NOMO-1 treated with dmso at 0.1 percent for 144 hours (cell line): ENCODE results near the gene HES1.
"Not testable (repeated sequence)": the region's sequence is repeated elsewhere in the genome, so short reads cannot be mapped to it uniquely, and the experiment has no call there.

Source experiments
- DNase-seq: peaks from one replicate; lab custom pipeline; 2025; ENCODE audit not compliant: unreplicated experiment; lab: John Stamatoyannopoulos, UW

Gene HES1

GRCh38 chr3:194139814-194140391, 4.0 kb downstream of the HES1 start:
- DNase-seq: no peak

GRCh38 chr3:194140520-194141414, 4.8 kb downstream of the HES1 start:
- no peak for DNase-seq

GRCh38 chr3:194141415-194142155, 5.6 kb downstream of the HES1 start:
- DNase-seq: peak; percentile 65

- DNase-seq: no peak
Measured at GRCh38 chr3:194142156-194142910, 6.4 kb downstream of the HES1 start.

GRCh38 chr3:194145702-194146101, 9.8 kb downstream of the HES1 start:
- no peak for DNase-seq

- no peak for DNase-seq
Measured at GRCh38 chr3:194147679-194148078, 11.7 kb downstream of the HES1 start.

- DNase-seq: no peak
Measured at GRCh38 chr3:194148383-194148782, 12.4 kb downstream of the HES1 start.

GRCh38 chr3:194150252-194150934, 14.4 kb downstream of the HES1 start:
- DNase-seq: no peak

- not testable (repeated sequence) for DNase-seq
Measured at GRCh38 chr3:194150935-194151302, 15.0 kb downstream of the HES1 start.

- DNase-seq: no peak
Measured at GRCh38 chr3:194154346-194154745, 18.4 kb downstream of the HES1 start.

- DNase-seq: no peak
Measured at GRCh38 chr3:194156095-194156494, 20.1 kb downstream of the HES1 start.

- DNase-seq: no peak
Measured at GRCh38 chr3:194158942-194159439, 23.0 kb downstream of the HES1 start.

GRCh38 chr3:194160158-194160557, 24.2 kb downstream of the HES1 start:
- DNase-seq: no peak

GRCh38 chr3:194161131-194162045, 25.4 kb downstream of the HES1 start:
- no peak for DNase-seq

- DNase-seq: no peak
Measured at GRCh38 chr3:194162070-194162678, 26.2 kb downstream of the HES1 start.

- DNase-seq: no peak
Measured at GRCh38 chr3:194162817-194163584, 27.1 kb downstream of the HES1 start.

GRCh38 chr3:194163697-194164096, 27.7 kb downstream of the HES1 start:
- no peak for DNase-seq

GRCh38 chr3:194164861-194165260, 28.9 kb downstream of the HES1 start:
- DNase-seq: no peak
